DOHH2 (cell line): ENCODE measurements around the gene SMAD3.

Source experiments
- EZH2phosphoT487 ChIP-seq: fragments of 200-600 bp; sonication (generic); IDR thresholded peaks from 2 replicates; pipeline ENCODE4 v1.6.1; 2017; ENCODE audit warnings: borderline replicate concordance, mild to moderate bottlenecking, antibody characterized with exemption, low read length, moderate library complexity, mixed read lengths
- TF ChIP-seq, protein P1 (sequence below): fragments of 200-600 bp; sonication (generic); IDR thresholded peaks from one replicate; pipeline ENCODE4 v1.5.1; 2014; ENCODE audit warnings: antibody characterized with exemption, mild to moderate bottlenecking, low read depth, low read length; ENCODE audit not compliant: poor library complexity, severe bottlenecking

DNA sequence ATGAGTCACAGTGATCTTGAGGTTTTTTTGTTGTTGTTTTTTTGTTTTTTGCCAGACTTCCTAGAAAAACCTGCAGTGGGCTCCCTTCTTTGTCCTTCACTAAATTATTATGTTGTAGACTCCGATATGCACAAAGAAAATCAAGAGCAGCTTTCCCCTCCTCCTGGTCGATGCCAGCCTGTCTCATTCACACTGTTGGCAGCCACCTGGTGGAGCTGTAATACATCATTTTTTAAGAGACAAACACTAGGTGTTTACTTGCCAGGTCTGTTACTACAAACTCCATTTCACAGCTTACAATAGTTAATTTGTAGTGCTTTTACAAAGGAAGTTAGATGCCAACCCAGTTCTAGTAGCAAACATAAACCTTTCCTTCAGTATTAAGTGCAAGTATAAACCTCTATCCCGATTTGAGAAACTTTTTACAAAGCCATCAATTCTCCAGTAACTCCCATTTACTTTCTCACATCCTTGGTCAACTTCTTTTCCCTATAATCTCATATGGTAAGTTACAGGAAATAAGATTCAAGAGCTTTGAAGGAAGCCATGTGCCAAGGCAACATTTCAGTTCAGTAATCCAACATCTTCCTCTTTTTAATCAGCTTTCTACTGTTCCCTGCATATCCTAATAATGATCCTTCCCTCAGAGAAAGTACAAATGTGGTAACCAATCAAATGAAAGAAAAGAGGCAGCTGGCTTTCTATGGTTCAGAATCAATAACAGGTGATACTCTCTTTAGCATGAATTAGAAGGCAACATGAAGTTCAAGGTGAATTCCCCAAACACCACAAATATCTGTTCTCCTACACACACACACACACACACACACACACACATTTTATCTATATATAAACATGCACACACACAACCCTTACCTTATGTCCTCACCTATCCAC lies 175.1 kb downstream of the SMAD3 start:
- TF ChIP-seq, protein P1, sequence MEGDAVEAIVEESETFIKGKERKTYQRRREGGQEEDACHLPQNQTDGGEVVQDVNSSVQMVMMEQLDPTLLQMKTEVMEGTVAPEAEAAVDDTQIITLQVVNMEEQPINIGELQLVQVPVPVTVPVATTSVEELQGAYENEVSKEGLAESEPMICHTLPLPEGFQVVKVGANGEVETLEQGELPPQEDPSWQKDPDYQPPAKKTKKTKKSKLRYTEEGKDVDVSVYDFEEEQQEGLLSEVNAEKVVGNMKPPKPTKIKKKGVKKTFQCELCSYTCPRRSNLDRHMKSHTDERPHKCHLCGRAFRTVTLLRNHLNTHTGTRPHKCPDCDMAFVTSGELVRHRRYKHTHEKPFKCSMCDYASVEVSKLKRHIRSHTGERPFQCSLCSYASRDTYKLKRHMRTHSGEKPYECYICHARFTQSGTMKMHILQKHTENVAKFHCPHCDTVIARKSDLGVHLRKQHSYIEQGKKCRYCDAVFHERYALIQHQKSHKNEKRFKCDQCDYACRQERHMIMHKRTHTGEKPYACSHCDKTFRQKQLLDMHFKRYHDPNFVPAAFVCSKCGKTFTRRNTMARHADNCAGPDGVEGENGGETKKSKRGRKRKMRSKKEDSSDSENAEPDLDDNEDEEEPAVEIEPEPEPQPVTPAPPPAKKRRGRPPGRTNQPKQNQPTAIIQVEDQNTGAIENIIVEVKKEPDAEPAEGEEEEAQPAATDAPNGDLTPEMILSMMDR, result peak; percentile 58
- TF ChIP-seq EZH2phosphoT487, result no peak
